Transverse colon (tissue), 4 donors: ENCODE results near the gene FUZ. TPM values are rescaled to one million over a fixed set of nuclear protein-coding genes. Genes with fewer than 3 reads are reported as not detected.
A peak's percentile ranks its signal among the peaks of the same experiment; 100 is the strongest.

ENCODE experiments used
- DNase-seq: peaks from one replicate; pipeline ENCODE4 v3.0.0-alpha.2; 2019
- H3K27ac ChIP-seq, 4 donors: fragments of 200-600 bp; sonication (generic); 2 replicates each; pipeline ENCODE4 v1.5.1; 2016 to 2018; ENCODE audit warnings: inconsistent platforms in 4 of 4
- H3K27me3 ChIP-seq: fragments of 200-600 bp; sonication (generic); 2 replicates; pipeline ENCODE4 v1.5.1; 2017; ENCODE audit warnings: inconsistent platforms
- H3K36me3 ChIP-seq, 4 donors: fragments of 200-600 bp; sonication (generic); 2 replicates each; pipeline ENCODE4 v1.5.1; 2017 to 2019; ENCODE audit warnings: inconsistent platforms in 4 of 4
- H3K4me1 ChIP-seq, 4 donors: fragments of 200-600 bp; sonication (generic); 2 replicates each; pipeline ENCODE4 v1.5.1; 2017 to 2020; ENCODE audit warnings: inconsistent platforms in 4 of 4
- H3K4me3 ChIP-seq, 4 donors: fragments of 200-600 bp; sonication (generic); 1 replicate in 1 of 4; 2 replicates in 3 of 4; pipeline versions ENCODE4 v1.5.1 to v1.6.1; 2017 to 2019; ENCODE audit warnings: inconsistent platforms in 4 of 4
- H3K9me3 ChIP-seq, 2 donors: fragments of 200-600 bp; sonication (generic); 2 replicates each; pipeline ENCODE4 v1.5.1; 2017 to 2019; ENCODE audit warnings: inconsistent platforms in 2 of 2
- EP300 ChIP-seq: sonication (generic); formaldehyde crosslinking; IDR thresholded peaks from one replicate; pipeline ENCODE4 v1.6.1; 2017; ENCODE audit warnings: antibody characterized with exemption, low read depth
- POLR2A ChIP-seq: fragments of 450-650 bp; IDR thresholded peaks from one replicate; pipeline ENCODE4 v1.6.1; 2016; ENCODE audit warnings: antibody characterized with exemption, mild to moderate bottlenecking, moderate library complexity
- POLR2AphosphoS5 ChIP-seq, 3 donors: sonication (generic); formaldehyde crosslinking; IDR thresholded peaks; one replicate each; pipeline ENCODE4 v1.6.1; 2016; ENCODE audit warnings: antibody characterized with exemption in 3 of 3
- WGBS, 2 donors: methylation state at CpG; one replicate each; pipeline ENCODE4 v1.1.5; 2018; ENCODE audit warnings: low coverage in 1 of 2; 5-methylcytosine and 5-hydroxymethylcytosine counted together
- in situ Hi-C, 4 donors: fragments of 200-750 bp; cut with MboI; loops; one replicate each; pipeline versions ENCODE4 v1.15.0 to v1.15.1; 2017; ENCODE audit warnings: low sequenced_read_pairs in 3 of 4, low pct_ligation_motif_present in 1 of 4, low pct_unique_long_range_greater_than_20kb in 1 of 4
- intact Hi-C: fragments of 100-400 bp; cut with DNase I; formaldehyde crosslinking; loops from one replicate; pipeline ENCODE4 v1.15.1; 2023; ENCODE audit warnings: low total_unique reads
- total RNA-seq, 4 donors: library from RNA; depleted of rRNA; stranded (reverse); fragments of >200 nt; gene quantifications; one replicate each; pipeline ENCODE4 v1.1.0, GENCODE V29; 2016
- TF ChIP-seq, protein P1 (sequence below), 5 experiments: fragments of 200-600 bp in 3 of 5; fragments of 450-650 bp in 2 of 5; sonication (generic) in 3 of 5; IDR thresholded peaks; 1 replicate in 2 of 5; 2 replicates in 3 of 5; pipeline ENCODE4 v1.5.1; 2016 to 2017; ENCODE audit warnings: antibody characterized with exemption in 5 of 5, inconsistent platforms in 3 of 5, mild to moderate bottlenecking in 2 of 5, moderate library complexity in 1 of 5

FUZ gene, protein sequence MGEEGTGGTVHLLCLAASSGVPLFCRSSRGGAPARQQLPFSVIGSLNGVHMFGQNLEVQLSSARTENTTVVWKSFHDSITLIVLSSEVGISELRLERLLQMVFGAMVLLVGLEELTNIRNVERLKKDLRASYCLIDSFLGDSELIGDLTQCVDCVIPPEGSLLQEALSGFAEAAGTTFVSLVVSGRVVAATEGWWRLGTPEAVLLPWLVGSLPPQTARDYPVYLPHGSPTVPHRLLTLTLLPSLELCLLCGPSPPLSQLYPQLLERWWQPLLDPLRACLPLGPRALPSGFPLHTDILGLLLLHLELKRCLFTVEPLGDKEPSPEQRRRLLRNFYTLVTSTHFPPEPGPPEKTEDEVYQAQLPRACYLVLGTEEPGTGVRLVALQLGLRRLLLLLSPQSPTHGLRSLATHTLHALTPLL
- total RNA-seq: 10 to 100 TPM; 10.2 to 20.1 (median 13.1) TPM

DNA sequence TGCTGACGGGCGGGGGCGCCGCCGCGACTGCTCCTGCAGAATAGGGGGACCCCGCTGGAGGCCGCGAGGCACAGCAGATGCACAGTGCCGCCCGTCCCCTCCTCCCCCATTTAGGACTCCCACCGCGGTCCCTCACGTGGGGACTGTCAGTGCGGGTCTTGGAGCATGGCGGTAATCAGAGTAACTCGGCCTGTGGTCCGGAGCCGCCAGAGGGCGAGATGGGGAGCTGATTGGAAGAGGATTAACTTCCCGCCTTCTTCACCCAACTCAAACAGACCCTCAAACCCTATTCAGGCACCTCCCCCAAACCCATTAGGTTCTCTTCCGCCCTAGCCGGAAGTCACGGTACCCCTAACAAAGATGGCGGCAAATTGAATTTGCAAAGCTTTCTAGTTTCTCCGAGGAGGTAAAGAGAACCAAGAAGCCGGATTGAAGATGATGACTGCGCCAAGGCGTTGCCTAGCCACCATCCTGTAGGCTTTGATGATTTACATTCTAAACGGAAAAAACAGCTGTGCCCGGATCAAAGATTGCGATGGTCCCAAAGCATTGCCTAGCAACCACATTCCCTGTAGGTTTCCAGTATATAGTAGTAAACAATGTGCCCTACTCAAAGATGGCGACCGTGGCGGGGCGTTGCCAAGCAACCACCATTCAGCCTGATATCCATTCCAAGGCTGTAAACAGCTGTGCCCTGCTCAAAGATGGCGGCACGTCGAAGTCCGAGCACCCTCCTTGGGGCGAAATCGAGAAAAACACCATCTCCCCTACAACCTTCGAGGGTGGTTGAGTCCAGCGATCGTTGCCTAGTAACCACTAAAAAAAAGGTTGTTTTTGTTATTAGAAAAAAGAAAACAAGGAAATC lies at the start of gene FUZ:
Gene FUZ (minus strand): TSS at position 296 of the 865 bp plus-strand sequence. CDS start 186 bp downstream, at position 110.
- 4% methylated on average over 34 of the region's 45 CpGs; no CpG with 5 or more reads in 1 of the 2 donors for WGBS, 2 donors
- TF ChIP-seq EP300: peak; percentile 7
- peak; percentile 14 for TF ChIP-seq POLR2A
- TF ChIP-seq, protein P1, sequence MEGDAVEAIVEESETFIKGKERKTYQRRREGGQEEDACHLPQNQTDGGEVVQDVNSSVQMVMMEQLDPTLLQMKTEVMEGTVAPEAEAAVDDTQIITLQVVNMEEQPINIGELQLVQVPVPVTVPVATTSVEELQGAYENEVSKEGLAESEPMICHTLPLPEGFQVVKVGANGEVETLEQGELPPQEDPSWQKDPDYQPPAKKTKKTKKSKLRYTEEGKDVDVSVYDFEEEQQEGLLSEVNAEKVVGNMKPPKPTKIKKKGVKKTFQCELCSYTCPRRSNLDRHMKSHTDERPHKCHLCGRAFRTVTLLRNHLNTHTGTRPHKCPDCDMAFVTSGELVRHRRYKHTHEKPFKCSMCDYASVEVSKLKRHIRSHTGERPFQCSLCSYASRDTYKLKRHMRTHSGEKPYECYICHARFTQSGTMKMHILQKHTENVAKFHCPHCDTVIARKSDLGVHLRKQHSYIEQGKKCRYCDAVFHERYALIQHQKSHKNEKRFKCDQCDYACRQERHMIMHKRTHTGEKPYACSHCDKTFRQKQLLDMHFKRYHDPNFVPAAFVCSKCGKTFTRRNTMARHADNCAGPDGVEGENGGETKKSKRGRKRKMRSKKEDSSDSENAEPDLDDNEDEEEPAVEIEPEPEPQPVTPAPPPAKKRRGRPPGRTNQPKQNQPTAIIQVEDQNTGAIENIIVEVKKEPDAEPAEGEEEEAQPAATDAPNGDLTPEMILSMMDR (IDR thresholded peaks at IDR 0.05): peak in 3 of 5 experiments; percentile 19 to 23 (median 21)
- TF ChIP-seq POLR2AphosphoS5 (IDR thresholded peaks at IDR 0.05): peak; percentile 15 to 69 (median 50)
- no peaks in the 10 kb centered on the region for H3K9me3 ChIP-seq
- in situ Hi-C loops (loop anchor here in 1 of 4 donors (10.0 kb wide), 1 partner anchor 52 kb away; the partner anchor contains the start of gene PNKP), intact Hi-C loops (no loop called here)
- H3K4me3 ChIP-seq: peak within 1 kb of the TSS; percentile 51 to 72 (median 61)
- H3K36me3 ChIP-seq: no peaks in the 10 kb centered on the region
- peak; percentile 97 for DNase-seq
- H3K4me1 ChIP-seq: peaks cover 9 to 32% (median 18%) of the 10 kb centered on the region in 4 donors
- H3K27me3 ChIP-seq: no peaks in the 10 kb centered on the region
- H3K27ac ChIP-seq: peak within 1 kb of the TSS; percentile 82 to 89 (median 88)

DNA sequence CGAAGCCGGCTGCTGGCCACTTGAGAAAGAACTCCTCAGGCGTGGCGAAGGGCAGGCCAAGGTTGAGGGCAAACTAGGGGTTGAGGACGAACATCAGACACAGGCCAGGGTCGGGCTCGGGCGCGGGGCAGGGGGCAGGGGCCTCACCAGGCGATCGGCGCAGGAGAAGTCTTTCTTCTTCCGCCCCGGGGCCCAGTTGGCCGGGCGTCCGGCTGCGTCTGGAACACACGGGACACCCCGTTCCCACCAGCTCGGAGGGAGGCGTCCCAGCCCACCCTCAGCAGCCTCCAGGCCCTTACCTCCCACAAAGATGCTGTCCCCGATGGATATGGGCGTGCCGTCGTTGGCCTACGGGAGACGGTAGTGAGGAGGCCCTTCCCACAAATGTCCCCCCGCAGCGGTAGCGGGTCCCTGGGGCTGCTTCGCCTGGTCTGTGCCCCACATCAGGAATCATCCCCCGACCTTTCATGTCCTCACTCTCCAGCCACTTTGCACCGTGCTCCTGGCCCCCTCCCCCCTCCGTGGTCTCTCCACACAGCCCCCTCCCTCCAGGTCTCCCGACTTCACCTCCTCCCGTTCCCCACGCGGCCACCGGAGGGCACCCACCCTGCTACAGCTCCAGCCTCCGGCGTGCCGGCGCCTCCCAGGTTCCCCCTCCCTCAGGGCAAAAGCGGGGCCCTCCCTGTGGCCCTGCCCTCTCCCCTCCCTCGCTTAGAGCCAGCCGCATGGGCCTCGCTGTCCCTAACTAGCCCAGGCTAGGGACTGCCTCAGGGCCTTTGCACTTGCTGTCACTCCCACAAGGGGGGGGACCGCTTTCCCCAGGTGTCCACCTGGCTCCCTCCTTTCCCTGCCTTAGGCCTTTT lies 49.5 kb upstream of the FUZ start:
- peaks cover 0 to 5% (median 0%) of the 10 kb centered on the region in 4 donors for H3K36me3 ChIP-seq
- in situ Hi-C loops: loop anchor here in 1 of 4 donors (10.0 to 25.0 kb wide), 2 partner anchors 48 to 375 kb away; partner anchors contain the start of genes FUZ, MED25, RPL13A and RPS11
- no peaks in the 10 kb centered on the region for H3K9me3 ChIP-seq
- H3K4me1 ChIP-seq: peaks cover 11 to 34% (median 30%) of the 10 kb centered on the region in 4 donors
- WGBS, 2 donors: 79 to 84% methylated on average over 11 to 20 of the region's 49 CpGs
- no peak overlapping the region for H3K27ac ChIP-seq
- H3K4me3 ChIP-seq: no peak overlapping the region
- no peak for DNase-seq
- H3K27me3 ChIP-seq: no peaks in the 10 kb centered on the region
- intact Hi-C loops: no loop called here
- TF ChIP-seq POLR2AphosphoS5 (IDR thresholded peaks at IDR 0.05) (no peak), POLR2A (no peak)
- TF ChIP-seq, protein P1 (IDR thresholded peaks at IDR 0.05): no peak

DNA sequence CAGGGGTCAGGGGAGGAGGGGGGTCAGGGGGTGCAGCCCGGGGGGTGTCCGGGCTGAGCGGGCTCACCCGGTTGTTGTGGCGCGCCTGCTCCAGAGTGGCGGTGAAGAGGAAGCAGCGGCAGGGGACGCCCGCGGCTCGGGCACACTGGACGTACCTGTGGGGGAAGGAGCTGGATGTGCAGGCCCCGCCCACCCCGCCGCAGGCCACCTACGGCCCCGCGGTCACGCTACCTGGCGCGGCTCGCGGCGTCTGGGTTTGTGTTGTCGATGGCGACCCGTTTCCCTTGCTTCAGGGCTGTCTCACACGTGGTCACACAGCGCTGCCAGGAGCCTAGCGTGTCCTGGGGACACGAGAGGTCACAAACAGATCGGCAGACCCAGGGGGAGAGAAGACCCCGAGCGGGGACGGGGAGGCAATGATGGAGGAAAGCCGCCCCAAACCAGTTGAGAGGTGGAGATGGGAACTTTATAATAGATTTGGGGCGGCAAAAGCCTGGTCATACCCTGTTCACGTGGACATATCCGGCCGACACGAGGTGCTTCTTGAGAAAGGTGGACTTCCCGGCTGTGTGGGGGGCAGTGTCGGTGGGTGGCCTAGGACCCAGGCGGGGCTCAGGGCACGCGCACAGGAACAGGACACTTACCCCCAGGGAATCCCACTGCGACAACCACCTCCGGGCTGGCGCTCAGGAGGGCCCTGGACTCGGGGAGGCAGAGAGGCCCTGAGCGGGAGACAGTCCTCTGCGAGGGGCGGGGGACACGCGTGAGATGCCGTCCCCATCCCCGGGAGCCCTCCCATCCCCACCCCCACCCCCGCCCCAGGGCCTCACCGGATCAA lies 48.7 kb upstream of the FUZ start:
- Histone ChIP-seq H3K9me3 (no peaks in the 10 kb centered on the region), H3K4me3 (no peak overlapping the region), H3K27ac (peak overlapping the region; percentile 39 to 51 (median 48)), H3K36me3 (peaks cover 0 to 11% (median 2%) of the 10 kb centered on the region in 4 donors), H3K4me1 (peaks cover 11 to 32% (median 29%) of the 10 kb centered on the region in 4 donors), H3K27me3 (no peaks in the 10 kb centered on the region)
- 88% methylated on average over 50 of the region's 60 CpGs; no CpG with 5 or more reads in 1 of the 2 donors for WGBS, 2 donors
- intact Hi-C loops: no loop called here
- in situ Hi-C loops: loop anchor here in 1 of 4 donors (10.0 to 25.0 kb wide), 2 partner anchors 47 to 374 kb away; partner anchors contain the start of genes FUZ, MED25, RPL13A and RPS11
- no peak for DNase-seq
- TF ChIP-seq, protein P1 (IDR thresholded peaks at IDR 0.05): no peak
- TF ChIP-seq POLR2AphosphoS5 (IDR thresholded peaks at IDR 0.05) (no peak), EP300 (no peak), POLR2A (no peak)
